Measurements from ENCODE around the gene NIP7.

DNA sequence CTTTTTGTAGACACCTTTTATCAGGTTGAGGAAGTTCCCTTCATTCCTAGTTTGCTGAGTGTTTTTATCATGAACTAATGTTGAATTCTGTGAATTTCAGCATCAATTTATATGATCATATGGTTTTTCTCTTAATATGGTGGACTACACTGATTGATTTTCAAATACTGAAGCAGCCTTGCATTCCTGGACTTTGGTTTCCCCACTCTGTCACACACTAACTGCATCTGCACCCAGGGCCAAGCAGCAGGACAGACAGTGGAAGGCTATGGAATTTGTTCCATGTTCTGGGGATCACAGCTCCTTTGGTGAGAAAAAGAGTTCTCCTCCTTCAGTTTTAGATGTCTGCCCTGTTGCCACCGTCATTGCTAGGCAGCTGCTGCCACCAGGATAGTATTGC lies 38.5 kb downstream of the NIP7 start:
- TF ChIP-seq CTCF (conservative IDR thresholded peaks at IDR 0.05 in 1 of 2, IDR thresholded peaks at IDR 0.05 in 1 of 2; ENCODE audit: extremely low read depth in 1 of 2, insufficient read depth in 1 of 2, low read depth in 1 of 2, low read length in 2 of 2) (no peak), EZH2 (IDR thresholded peaks at IDR 0.05; ENCODE audit: borderline replicate concordance, low read length) (no peak)

Data from mammary epithelial cell (primary cell).